ENCODE data around the gene OR11H6.

DNA sequence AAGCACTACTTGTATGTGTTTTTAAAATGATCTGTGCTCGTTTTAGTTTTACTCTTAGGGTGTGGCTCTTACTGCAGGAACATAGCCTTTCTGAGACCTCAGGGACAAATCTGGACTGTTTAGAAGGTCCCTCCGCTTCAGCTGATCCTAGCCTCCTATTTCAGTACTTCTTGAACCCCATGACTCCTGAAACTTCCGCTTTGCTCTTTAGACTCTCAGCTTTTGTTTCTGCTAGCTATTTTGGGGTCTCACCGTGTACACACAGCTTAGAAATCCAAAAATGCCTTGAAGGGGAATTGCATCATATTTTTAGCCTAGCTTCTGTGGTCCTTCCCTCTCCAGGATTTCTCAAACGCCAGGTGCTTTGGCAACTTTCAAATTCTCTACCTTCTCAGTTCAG is 24.5 kb upstream of the OR11H6 start:
- no peak for TF ChIP-seq REST (IDR thresholded peaks at IDR 0.05; ENCODE audit: low read depth, low read length)
- TF ChIP-seq, protein P1, sequence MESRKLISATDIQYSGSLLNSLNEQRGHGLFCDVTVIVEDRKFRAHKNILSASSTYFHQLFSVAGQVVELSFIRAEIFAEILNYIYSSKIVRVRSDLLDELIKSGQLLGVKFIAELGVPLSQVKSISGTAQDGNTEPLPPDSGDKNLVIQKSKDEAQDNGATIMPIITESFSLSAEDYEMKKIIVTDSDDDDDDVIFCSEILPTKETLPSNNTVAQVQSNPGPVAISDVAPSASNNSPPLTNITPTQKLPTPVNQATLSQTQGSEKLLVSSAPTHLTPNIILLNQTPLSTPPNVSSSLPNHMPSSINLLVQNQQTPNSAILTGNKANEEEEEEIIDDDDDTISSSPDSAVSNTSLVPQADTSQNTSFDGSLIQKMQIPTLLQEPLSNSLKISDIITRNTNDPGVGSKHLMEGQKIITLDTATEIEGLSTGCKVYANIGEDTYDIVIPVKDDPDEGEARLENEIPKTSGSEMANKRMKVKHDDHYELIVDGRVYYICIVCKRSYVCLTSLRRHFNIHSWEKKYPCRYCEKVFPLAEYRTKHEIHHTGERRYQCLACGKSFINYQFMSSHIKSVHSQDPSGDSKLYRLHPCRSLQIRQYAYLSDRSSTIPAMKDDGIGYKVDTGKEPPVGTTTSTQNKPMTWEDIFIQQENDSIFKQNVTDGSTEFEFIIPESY (IDR thresholded peaks at IDR 0.05; ENCODE audit: borderline replicate concordance, low read depth): no peak
- TF ChIP-seq, protein P2, sequence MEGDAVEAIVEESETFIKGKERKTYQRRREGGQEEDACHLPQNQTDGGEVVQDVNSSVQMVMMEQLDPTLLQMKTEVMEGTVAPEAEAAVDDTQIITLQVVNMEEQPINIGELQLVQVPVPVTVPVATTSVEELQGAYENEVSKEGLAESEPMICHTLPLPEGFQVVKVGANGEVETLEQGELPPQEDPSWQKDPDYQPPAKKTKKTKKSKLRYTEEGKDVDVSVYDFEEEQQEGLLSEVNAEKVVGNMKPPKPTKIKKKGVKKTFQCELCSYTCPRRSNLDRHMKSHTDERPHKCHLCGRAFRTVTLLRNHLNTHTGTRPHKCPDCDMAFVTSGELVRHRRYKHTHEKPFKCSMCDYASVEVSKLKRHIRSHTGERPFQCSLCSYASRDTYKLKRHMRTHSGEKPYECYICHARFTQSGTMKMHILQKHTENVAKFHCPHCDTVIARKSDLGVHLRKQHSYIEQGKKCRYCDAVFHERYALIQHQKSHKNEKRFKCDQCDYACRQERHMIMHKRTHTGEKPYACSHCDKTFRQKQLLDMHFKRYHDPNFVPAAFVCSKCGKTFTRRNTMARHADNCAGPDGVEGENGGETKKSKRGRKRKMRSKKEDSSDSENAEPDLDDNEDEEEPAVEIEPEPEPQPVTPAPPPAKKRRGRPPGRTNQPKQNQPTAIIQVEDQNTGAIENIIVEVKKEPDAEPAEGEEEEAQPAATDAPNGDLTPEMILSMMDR (IDR thresholded peaks at IDR 0.05): no peak
- TF ChIP-seq POLR2AphosphoS5 (IDR thresholded peaks at IDR 0.05; ENCODE audit: low read depth, low read length): no peak
- TF ChIP-seq, protein P3, sequence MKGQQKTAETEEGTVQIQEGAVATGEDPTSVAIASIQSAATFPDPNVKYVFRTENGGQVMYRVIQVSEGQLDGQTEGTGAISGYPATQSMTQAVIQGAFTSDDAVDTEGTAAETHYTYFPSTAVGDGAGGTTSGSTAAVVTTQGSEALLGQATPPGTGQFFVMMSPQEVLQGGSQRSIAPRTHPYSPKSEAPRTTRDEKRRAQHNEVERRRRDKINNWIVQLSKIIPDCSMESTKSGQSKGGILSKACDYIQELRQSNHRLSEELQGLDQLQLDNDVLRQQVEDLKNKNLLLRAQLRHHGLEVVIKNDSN (IDR thresholded peaks at IDR 0.05; ENCODE audit: borderline replicate concordance, low read depth): no peak
